GM21381 (cell line): ENCODE data around the gene CNTROB.
A peak's percentile ranks its signal among the peaks of the same experiment; 100 is the strongest.

Source experiments
- ATAC-seq: cut with Tn5 transposase; IDR thresholded peaks from one replicate; pipeline ENCODE4 v1.9.1; 2021; ENCODE audit warnings: mild to moderate bottlenecking, moderate library complexity; ENCODE audit not compliant: unreplicated experiment

Gene CNTROB

DNA sequence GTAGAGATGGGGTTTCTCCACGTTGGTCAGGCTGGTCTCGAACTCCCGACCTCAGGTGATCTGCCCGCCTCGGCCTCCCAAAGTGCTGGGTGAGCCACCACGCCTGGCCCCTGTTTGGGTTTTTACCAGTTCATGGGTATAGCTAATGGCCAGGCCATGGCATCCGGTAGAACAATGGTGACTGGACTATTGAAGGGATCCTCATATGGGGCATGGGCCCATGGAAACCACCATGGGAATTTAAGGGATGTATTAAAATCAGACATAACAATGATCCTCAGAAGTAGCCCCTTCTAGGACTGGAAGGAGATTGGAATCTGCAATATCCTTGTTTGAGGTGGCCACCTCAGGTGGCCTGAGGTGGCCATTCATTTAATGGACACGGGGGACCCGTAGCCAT is 52.9 kb downstream of the CNTROB start:
- ATAC-seq: no peak

DNA sequence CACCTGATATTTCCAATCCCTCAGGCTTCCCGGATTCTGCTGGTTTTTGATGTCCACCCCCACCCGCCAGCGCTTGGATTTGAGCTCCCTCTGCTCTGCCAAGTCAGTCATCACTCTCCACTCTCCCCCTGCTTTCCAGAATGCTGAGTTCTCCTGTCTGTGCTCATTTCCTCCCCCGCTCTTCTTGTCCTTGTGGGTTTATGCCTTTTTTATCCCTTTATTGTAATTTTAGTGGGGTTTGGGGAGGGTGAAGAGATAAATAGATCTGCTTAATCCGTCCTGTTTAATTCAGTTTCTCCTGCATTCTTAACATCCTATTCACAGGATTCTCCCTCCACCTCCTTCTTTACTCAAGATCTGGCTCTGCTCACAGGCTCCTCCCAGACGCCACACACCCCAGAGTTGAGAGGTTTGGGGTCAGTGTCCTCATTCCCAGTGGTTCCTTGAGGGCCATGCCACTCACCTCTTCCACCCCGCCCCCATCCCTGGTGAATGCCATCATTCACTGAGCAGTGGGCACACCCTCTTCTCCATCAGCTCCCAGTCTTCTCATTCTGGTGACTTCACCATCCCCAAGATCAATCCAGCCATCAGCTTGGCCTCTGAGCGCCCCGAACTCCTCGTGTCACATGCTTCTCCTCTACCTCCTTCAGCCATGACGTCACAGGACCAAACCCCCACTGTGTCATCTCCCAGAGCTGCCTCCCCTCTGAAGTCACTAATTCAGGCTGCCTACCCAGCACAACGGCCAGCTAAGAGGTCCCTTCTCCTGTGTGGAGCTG is 55.3 kb downstream of the CNTROB start:
- no peak for ATAC-seq

DNA sequence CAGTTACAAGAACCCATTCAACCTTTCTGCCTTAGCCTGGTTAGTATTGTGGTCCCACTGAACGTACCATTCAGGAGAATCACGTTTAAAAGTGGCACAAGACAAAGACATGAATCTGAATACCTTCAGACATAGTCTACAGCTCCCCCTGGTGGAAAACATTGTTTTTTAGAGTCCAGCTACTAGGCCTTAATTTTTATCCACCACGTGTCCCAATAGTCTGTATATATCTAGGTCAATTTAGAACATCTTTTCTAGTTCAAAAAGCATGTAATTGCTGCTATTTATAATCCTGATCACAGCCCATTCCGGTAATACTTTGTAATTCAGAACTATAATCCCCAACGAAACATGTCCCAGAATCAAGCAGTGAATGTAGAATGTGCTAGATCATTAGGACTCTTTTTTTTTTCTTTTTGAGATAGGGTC is 56.8 kb downstream of the CNTROB start:
- no peak for ATAC-seq

DNA sequence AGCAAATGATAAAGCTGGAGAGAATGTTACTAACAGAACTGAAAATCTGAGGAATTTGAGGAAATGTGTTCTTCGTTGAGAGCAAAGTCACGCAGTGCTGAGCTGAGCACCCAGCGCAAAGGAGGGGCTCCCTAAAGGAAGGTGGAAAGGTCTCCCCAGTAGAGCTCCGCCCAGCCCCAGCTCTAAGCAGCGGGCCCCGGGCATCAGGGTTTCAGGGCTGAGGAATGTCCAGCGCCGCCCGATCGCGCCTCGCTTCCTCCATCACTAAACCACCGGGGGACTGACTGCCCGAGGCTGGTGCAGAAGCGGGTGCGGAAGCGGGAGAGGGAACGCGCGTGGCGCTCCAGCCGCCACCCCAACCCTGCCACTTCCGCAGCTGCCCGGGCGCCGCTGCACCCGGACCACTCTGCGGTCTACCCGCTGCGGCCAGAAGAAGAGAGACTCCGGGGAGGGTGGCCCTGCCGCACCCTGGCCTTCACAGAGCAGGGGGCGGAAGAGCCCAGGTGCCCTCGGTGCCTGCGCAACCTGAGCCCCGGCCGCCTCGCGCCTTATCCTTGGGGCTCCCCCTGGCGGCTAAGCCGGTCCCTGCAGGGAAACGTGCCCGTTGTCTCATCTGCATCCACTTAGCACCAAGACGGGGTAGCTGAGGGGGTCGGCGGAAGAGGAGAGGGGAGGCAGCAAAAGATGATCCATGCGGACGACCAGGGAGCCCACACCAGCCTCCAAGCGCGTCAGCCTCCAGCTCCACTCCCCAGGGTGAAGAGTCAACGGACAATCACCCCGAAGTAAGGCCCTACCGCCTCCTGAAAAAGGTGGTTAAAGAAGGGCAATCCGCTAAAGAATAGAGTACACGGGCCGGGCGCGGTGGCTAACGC is 58.0 kb downstream of the CNTROB start:
- ATAC-seq: peak; percentile 79

DNA sequence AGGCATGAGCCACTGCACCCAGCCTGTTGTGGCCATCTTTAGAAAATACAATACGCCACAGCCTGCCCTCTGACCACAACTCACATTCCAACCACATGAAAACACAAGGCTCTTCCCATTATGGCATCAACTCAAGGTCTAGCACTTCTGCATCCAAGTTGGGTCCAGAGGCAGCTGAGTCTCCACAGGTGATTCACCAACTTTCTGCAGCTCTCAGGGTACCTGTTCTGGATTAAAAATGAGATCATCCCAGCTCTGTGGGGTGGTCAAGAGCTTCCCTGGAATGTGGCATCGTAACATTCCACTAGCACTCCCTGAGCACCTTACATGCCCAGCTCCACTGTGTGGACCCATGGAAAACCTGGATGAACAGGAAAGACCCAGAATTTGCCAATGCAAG is 60.5 kb downstream of the CNTROB start:
- no peak for ATAC-seq

DNA sequence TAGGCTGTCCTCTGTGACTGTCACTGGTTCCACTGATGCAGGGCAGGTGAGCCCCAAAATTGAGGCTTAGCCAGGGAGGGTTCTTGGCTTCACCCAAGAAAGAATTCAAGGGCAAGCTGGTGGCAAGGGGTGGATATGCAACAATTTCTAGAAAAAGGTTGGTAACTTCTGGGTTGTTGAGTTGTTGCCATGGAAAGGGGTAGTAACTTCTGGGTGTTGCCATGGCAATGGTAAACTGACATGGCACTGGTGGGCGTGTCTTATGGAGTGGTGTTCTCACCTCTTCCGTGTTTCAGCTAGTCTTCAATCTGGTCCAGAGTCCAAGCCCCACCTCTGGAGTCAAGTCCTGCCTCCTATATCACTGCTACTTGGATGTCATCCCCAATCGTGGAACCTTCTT is 60.9 kb downstream of the CNTROB start:
- no peak for ATAC-seq

DNA sequence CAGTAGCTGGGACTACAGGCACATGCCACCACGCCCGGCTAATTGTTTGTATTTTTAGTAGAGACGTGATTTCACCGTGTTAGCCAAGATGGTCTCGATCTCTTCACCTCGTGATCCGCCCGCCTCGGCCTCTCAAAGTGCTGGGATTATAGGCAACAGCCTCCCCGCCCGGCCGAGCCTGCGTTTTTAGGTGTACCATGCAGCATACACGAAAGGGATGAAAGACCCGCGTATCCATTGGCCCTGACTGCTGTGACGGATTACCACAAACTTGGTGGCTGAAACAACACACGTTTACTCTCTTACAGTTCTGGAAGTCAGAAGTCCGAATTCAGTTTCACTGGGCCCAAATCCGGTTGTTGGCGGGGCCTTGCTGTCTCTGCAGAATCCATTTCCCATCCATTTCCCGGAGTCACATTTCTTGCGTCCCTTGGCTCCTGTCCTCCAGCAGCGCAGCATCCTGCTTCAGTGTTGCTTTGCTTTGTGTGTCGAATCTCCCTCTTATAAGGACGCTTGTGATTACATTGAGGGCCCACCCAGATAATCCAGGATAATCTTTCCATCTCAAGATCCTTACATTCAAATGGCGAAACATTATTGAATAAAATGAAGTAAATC is 62.1 kb downstream of the CNTROB start:
- ATAC-seq: no peak

DNA sequence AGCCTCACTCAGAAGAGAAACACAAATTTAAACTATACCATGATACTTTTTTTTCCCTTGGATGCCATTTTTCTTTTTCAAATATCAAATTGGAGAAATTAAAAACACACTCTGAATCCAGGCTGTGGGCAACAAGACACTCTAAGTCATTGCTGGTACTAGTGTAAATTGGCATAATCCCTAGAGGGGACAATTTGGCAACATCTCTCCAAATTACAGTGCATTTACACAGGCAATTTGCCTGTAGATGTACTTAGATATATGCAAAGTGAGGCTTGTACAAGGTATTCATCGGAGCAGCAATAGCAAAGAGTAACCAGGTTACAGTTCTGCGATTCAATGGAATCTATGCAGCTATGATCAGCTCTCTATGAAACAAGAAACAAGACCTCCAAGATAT is 63.7 kb downstream of the CNTROB start:
- ATAC-seq: no peak

GRCh38 chr17:7997186-7997585 is 65.2 kb downstream of the CNTROB start:
- no peak for ATAC-seq
